Endothelial cell of umbilical vein (primary cell): ENCODE measurements around the gene ANKZF1. TPM values are rescaled to one million over a fixed set of nuclear protein-coding genes. Genes with fewer than 3 reads are reported as not detected.

Experiments
- BruUV-seq: library from RNA; stranded (reverse); fragments of 400-500 nt; replicated peaks from 2 replicates; lab custom pipeline; 2021; lab: Mats Ljungman, UMichigan
- CTCF ChIA-PET: fragments of 300-600, 350-600 bp; sonication (Branson Sonifier 250); formaldehyde crosslinking; loops from one replicate; lab custom pipeline; 2021; ENCODE audit warnings: antibody characterized with exemption, inconsistent platforms; lab: Charles Lee
- POLR2A ChIA-PET: fragments of 300-600, 350-600 bp; sonication (Branson Sonifier 250); formaldehyde crosslinking; loops from one replicate; lab custom pipeline; 2021; ENCODE audit warnings: antibody characterized with exemption, inconsistent platforms; lab: Charles Lee
- DNase-seq: peaks from one replicate; pipeline ENCODE4 v3.0.0-alpha.2; 2011; ENCODE audit warnings: low read depth, low spot score
- FAIRE-seq: peaks from 2 replicates; lab custom pipeline; 2011; peaks lifted over from hg19 to GRCh38; lab: Jason Lieb, UNC
- H2AFZ ChIP-seq: 2 replicates; pipeline ENCODE4 v1.6.0; 2012; ENCODE audit warnings: low read depth, low read length, control low read depth, inconsistent platforms
- H3K27ac ChIP-seq: 2 replicates; pipeline ENCODE4 v1.5.1; 2011; ENCODE audit warnings: low read depth, mild to moderate bottlenecking, control low read depth, low read length, moderate library complexity; ENCODE audit not compliant: insufficient read depth
- H3K27me3 ChIP-seq, 2 experiments: 2 replicates each; pipeline versions ENCODE4 v1.6.0 to v1.6.1; 2011; ENCODE audit warnings: low read length in 2 of 2, mixed read lengths in 1 of 2; ENCODE audit not compliant: control insufficient read depth in 2 of 2, insufficient read depth in 2 of 2
- H3K36me3 ChIP-seq, 2 experiments: 2 replicates in 1 of 2; 3 replicates in 1 of 2; pipeline ENCODE4 v1.5.1; 2011; ENCODE audit warnings: low read length in 2 of 2, mild to moderate bottlenecking in 1 of 2, moderate library complexity in 1 of 2; ENCODE audit not compliant: control insufficient read depth in 2 of 2, insufficient read depth in 2 of 2; ENCODE audit errors: extremely low read depth in 1 of 2
- H3K4me1 ChIP-seq: 3 replicates; pipeline ENCODE4 v1.5.1; 2011; ENCODE audit warnings: mild to moderate bottlenecking, low read length; ENCODE audit not compliant: control insufficient read depth, insufficient read depth; ENCODE audit errors: extremely low read depth
- H3K4me2 ChIP-seq: 2 replicates; pipeline ENCODE4 v1.6.1; 2011; ENCODE audit warnings: low read length, control low read depth, mixed read lengths; ENCODE audit not compliant: insufficient read depth
- H3K4me3 ChIP-seq, 3 experiments: fragments of 200-600 bp in 1 of 3; sonication (generic), shearing (Covaris generic) in 1 of 3; replicated peaks in 1 of 3; 2 replicates each; pipeline ENCODE4 v1.5.1; 2011 to 2016; ENCODE audit warnings: control low read depth in 3 of 3, low read length in 3 of 3, mild to moderate bottlenecking in 2 of 3, inconsistent platforms in 1 of 3, low read depth in 1 of 3, moderate library complexity in 1 of 3; ENCODE audit not compliant: insufficient read depth in 1 of 3
- H3K79me2 ChIP-seq: 2 replicates; pipeline ENCODE4 v1.6.0; 2012; ENCODE audit warnings: low read length, inconsistent platforms; ENCODE audit not compliant: control insufficient read depth, insufficient read depth
- H3K9ac ChIP-seq: replicated peaks from 2 replicates; pipeline ENCODE3; 2011; ENCODE audit warnings: low read length, control low read depth; ENCODE audit not compliant: insufficient read depth; ENCODE audit errors: extremely low read depth
- H3K9me1 ChIP-seq: replicated peaks from 3 replicates; pipeline ENCODE4 v1.6.0; 2011; ENCODE audit warnings: mild to moderate bottlenecking, low read length; ENCODE audit not compliant: control insufficient read depth, insufficient read depth; ENCODE audit errors: extremely low read depth
- H3K9me3 ChIP-seq: replicated peaks from 2 replicates; pipeline ENCODE4 v1.5.1; 2012; ENCODE audit warnings: low read length, inconsistent platforms; ENCODE audit not compliant: control insufficient read depth, insufficient read depth
- H4K20me1 ChIP-seq: replicated peaks from 2 replicates; pipeline ENCODE3; 2011; ENCODE audit warnings: mild to moderate bottlenecking, low read length; ENCODE audit not compliant: control insufficient read depth, insufficient read depth; ENCODE audit errors: extremely low read depth
- CTCF ChIP-seq, 2 donors: IDR thresholded peaks; 1 replicate in 1 of 2; 2 replicates in 1 of 2; pipeline ENCODE4 v1.5.1; 2011; ENCODE audit warnings: low read length in 2 of 2, mild to moderate bottlenecking in 2 of 2, moderate library complexity in 2 of 2, control low read depth in 1 of 2, inconsistent platforms in 1 of 2, low read depth in 1 of 2; ENCODE audit not compliant: insufficient read depth in 1 of 2; ENCODE audit errors: extremely low read depth in 1 of 2
- EZH2 ChIP-seq: IDR thresholded peaks from 2 replicates; pipeline ENCODE4 v1.6.1; 2012; ENCODE audit warnings: borderline replicate concordance, low read depth, mild to moderate bottlenecking, moderate library complexity, low read length, inconsistent platforms; ENCODE audit not compliant: severe bottlenecking
- FOS ChIP-seq: IDR thresholded peaks from 2 replicates; pipeline ENCODE4 v1.6.1; 2011; ENCODE audit warnings: mild to moderate bottlenecking, low read length, moderate library complexity, borderline replicate concordance; ENCODE audit not compliant: insufficient read depth
- GATA2 ChIP-seq: IDR thresholded peaks from 2 replicates; pipeline ENCODE4 v1.7.0; 2011; ENCODE audit warnings: low read depth, mild to moderate bottlenecking, moderate library complexity, mixed read lengths, low read length; ENCODE audit not compliant: insufficient read length, insufficient read depth
- JUN ChIP-seq: IDR thresholded peaks from 2 replicates; pipeline ENCODE4 v1.6.1; 2011; ENCODE audit warnings: borderline replicate concordance, low read depth; ENCODE audit not compliant: insufficient read length, insufficient read depth
- MAX ChIP-seq: IDR thresholded peaks from 2 replicates; pipeline ENCODE4 v1.6.1; 2011; ENCODE audit not compliant: insufficient read depth, insufficient read length
- MYC ChIP-seq: IDR thresholded peaks from one replicate; pipeline ENCODE4 v1.6.1; 2011; ENCODE audit warnings: mild to moderate bottlenecking, low read depth, low read length
- POLR2AphosphoS5 ChIP-seq: IDR thresholded peaks from 2 replicates; pipeline ENCODE4 v1.6.1; 2012; ENCODE audit warnings: low read depth, mild to moderate bottlenecking, control low read depth, low read length, moderate library complexity; ENCODE audit not compliant: insufficient read depth
- dilution Hi-C: fragments of 300-500 bp; cut with MboI; formaldehyde crosslinking; loops from one replicate; pipeline ENCODE4 v1.15.0; 2019; ENCODE audit warnings: low sequenced_read_pairs; ENCODE audit not compliant: extremely low pct_ligation_motif_present
- intact Hi-C: fragments of 100-400 bp; cut with micrococcal nuclease; formaldehyde crosslinking; loops from one replicate; pipeline ENCODE4 v1.10.0; 2022
- polyA plus RNA-seq, 4 experiments: library from polyadenylated mRNA; depleted of rRNA in 3 of 4; stranded (reverse) in 3 of 4; unstranded in 1 of 4; fragments of >200 nt; gene quantifications; 2 replicates each; pipeline versions ENCODE4 v1.2.1 to v1.2.3, GENCODE V29; 2011 to 2012; ENCODE audit warnings: missing spikeins in 1 of 4
- total RNA-seq: library from RNA; stranded (reverse); gene quantifications from 2 replicates; pipeline ENCODE4 v1.2.3, GENCODE V29; 2021

Gene ANKZF1
- total and polyA plus RNA-seq, 2 donors (not counting 3 experiments of a cell fraction or from before 2014, with no cell fraction given), result 26.5 to 36.2 TPM

- no peak overlapping the region for H3K27ac ChIP-seq
- no peak for FAIRE-seq
Observed at GRCh38 chr2:219281588-219281987, 52.0 kb downstream of the ANKZF1 start.

More at GRCh38 chr2:219281588-219281987, 52.0 kb downstream of the ANKZF1 start:
- peaks cover 17% of the 10 kb centered on the region for H3K4me1 ChIP-seq
- intact Hi-C loops (no loop called here), dilution Hi-C loops (no loop called here)
- no peaks in the 10 kb centered on the region for H3K9me1 ChIP-seq
- H3K9me3 ChIP-seq, result no peaks in the 10 kb centered on the region
- TF ChIP-seq MYC (no peak), EZH2 (no peak), GATA2 (no peak), FOS (no peak), JUN (no peak), POLR2AphosphoS5 (no peak), MAX (no peak), CTCF (IDR thresholded peaks at IDR 0.05; ENCODE audit: extremely low read depth in 1 of 2, insufficient read depth in 1 of 2, low read depth in 1 of 2, low read length in 2 of 2) (no peak)
- H3K4me2 ChIP-seq, result no peak overlapping the region
- POLR2A ChIA-PET, result no interaction called here
- DNase-seq, result no peak
- CTCF ChIA-PET, result interaction anchor here (12.6 kb wide), 1 partner anchor 13 kb away, joined by 253 read pairs; no protein-coding TSS in a partner anchor
- no peaks in the 10 kb centered on the region for H3K79me2 ChIP-seq
- no peak overlapping the region for H2AFZ ChIP-seq
- H3K9ac ChIP-seq, result no peak overlapping the region
- no peaks in the 10 kb centered on the region for H4K20me1 ChIP-seq
- H3K4me3 ChIP-seq, result no peak overlapping the region
- no TSS peak for BruUV-seq
- H3K36me3 ChIP-seq, result peaks cover 0 to 21% of the 10 kb centered on the region in 2 experiments
- no peaks in the 10 kb centered on the region for H3K27me3 ChIP-seq
